HEK293T (cell line): ENCODE results near the gene UBE2K.

Source experiments
- BHLHE40 ChIP-seq: fragments of 450-650 bp; IDR thresholded peaks from 2 replicates; pipeline ENCODE4 v1.6.1; 2016; ENCODE audit warnings: mild to moderate bottlenecking, moderate library complexity, borderline replicate concordance
- FOXA1 ChIP-seq: fragments of 450-650 bp; IDR thresholded peaks from 2 replicates; pipeline ENCODE4 v1.6.1; 2016; ENCODE audit warnings: mild to moderate bottlenecking
- FOXK2 ChIP-seq: fragments of 450-650 bp; IDR thresholded peaks from 2 replicates; pipeline ENCODE4 v1.6.1; 2016; ENCODE audit warnings: mild to moderate bottlenecking
- HDGF ChIP-seq: fragments of 450-650 bp; IDR thresholded peaks from 2 replicates; pipeline ENCODE4 v1.6.1; 2017; ENCODE audit warnings: antibody characterized with exemption, borderline replicate concordance
- TARDBP ChIP-seq: fragments of 450-650 bp; IDR thresholded peaks from 2 replicates; pipeline ENCODE4 v1.6.1; 2016
- ZNF384 ChIP-seq: fragments of 450-650 bp; IDR thresholded peaks from 2 replicates; pipeline ENCODE4 v1.6.1; 2016

DNA sequence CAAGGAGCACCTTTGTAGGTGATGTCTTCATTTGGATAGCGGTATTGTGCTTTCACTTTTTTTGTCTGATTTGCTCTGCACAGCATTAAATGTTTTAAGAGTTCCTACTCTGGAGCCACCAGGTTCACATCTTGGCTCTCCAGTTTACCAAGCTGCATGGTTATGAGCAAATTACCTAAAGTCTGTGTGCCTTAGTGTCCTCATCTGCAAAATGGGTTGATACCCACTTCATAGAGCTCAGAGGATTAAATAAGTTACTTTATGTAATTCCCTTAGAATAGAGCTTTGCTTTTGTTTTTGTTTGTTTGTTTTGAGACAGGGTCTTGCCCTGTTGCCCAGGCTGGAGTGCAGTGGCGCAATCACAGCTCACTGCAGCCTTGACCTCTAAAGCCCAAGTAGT is 58.2 kb downstream of the UBE2K start:
- TF ChIP-seq ZNF384 (no peak), FOXK2 (no peak), TARDBP (no peak), FOXA1 (no peak), HDGF (no peak), BHLHE40 (no peak)
